ENCODE measurements around the gene ADCY5.

Gene ADCY5

DNA sequence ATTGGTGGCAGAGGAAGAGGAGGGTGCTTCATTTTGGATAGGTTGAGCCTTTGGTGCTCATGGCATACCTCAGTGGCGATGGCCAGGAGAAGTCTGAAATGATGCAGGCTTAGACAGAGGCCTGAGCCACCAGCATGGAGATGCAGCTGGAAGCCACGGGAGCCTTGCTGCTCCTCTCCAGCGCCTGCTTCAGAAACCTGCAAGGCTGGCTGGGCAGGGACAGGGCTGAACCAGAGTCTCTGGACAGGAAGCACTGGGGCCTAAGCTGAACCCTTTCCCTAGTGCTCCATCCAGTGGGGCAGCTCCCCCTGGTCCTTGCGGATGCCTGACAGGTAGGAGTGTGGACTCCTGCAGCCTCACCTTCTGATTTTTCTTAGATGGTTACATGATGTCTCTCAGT lies 36.7 kb upstream of the ADCY5 start:
- no peak overlapping the region for H3K4me3 ChIP-seq (ENCODE audit: low read depth, low read length)
- TF ChIP-seq CTCF (IDR thresholded peaks at IDR 0.05; ENCODE audit: low read depth, low read length): no peak

- no peak overlapping the region for H3K4me3 ChIP-seq (ENCODE audit: low read depth, low read length)
- TF ChIP-seq CTCF (IDR thresholded peaks at IDR 0.05; ENCODE audit: low read depth, low read length): no peak
These were observed 34.3 kb upstream of the ADCY5 start for GRCh38 chr3:123483146-123483545.

- no peak for TF ChIP-seq CTCF (IDR thresholded peaks at IDR 0.05; ENCODE audit: low read depth, low read length)
- no peak overlapping the region for H3K4me3 ChIP-seq (ENCODE audit: low read depth, low read length)
These were observed 33.0 kb upstream of the ADCY5 start for GRCh38 chr3:123481722-123482457.

- TF ChIP-seq CTCF (IDR thresholded peaks at IDR 0.05; ENCODE audit: low read depth, low read length): no peak
- H3K4me3 ChIP-seq (ENCODE audit: low read depth, low read length): no peak overlapping the region
These were observed 32.2 kb upstream of the ADCY5 start for GRCh38 chr3:123481071-123481470.

- no peak for TF ChIP-seq CTCF (IDR thresholded peaks at IDR 0.05; ENCODE audit: low read depth, low read length)
- H3K4me3 ChIP-seq (ENCODE audit: low read depth, low read length): no peak overlapping the region
These were observed 31.5 kb upstream of the ADCY5 start for GRCh38 chr3:123480428-123480827.

GRCh38 chr3:123479891-123480290 lies 31.0 kb upstream of the ADCY5 start:
- no peak for TF ChIP-seq CTCF (IDR thresholded peaks at IDR 0.05; ENCODE audit: low read depth, low read length)

GRCh38 chr3:123478314-123478713 lies 29.4 kb upstream of the ADCY5 start:
- no peak overlapping the region for H3K4me3 ChIP-seq (ENCODE audit: low read depth, low read length)
- TF ChIP-seq CTCF (IDR thresholded peaks at IDR 0.05; ENCODE audit: low read depth, low read length): no peak

More at GRCh38 chr3:123479891-123480290, 31.0 kb upstream of the ADCY5 start:
- H3K4me3 ChIP-seq (ENCODE audit: low read depth, low read length): no peak overlapping the region
